ENCODE measurements around the gene ASTN1. TPM values are rescaled to one million over a fixed set of nuclear protein-coding genes. Genes with fewer than 3 reads are reported as not detected.
A peak's percentile ranks its signal among the peaks of the same experiment; 100 is the strongest.

ASTN1 gene
- total RNA-seq, 4 donors from 2014 or later, result 0.18 TPM; not detected in 3

DNA sequence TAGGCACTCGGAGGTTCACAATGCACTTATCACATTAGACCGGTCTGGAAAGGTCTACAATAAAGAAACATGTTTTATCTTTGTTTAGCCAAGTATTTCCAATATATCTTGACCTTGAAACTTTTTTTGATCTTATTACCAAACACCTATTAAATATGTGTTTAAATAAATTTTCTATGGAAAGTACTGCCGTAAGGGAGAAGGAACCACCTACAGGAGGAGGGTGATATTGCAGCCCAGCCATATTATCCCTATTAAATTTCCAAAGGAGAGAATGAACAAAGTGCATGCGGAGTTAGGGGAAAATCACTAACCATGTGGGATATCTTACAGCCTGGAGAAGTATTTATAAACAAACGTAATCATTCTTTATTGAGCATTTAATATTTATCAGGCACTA lies 20.7 kb upstream of the ASTN1 start:
- H3K27me3 ChIP-seq, result peaks cover 29% of the 10 kb centered on the region
- WGBS, result 86% methylated on average over 5 of the region's 5 CpGs
- no peak for DNase-seq (ENCODE audit: low spot score in 2 of 2)

GRCh38 chr1:177183836-177184235 lies 19.3 kb upstream of the ASTN1 start:
- no peaks in the 10 kb centered on the region for H3K36me3 ChIP-seq
- WGBS, result 57% methylated on average over 2 of the region's 2 CpGs
- TF ChIP-seq, protein P1, sequence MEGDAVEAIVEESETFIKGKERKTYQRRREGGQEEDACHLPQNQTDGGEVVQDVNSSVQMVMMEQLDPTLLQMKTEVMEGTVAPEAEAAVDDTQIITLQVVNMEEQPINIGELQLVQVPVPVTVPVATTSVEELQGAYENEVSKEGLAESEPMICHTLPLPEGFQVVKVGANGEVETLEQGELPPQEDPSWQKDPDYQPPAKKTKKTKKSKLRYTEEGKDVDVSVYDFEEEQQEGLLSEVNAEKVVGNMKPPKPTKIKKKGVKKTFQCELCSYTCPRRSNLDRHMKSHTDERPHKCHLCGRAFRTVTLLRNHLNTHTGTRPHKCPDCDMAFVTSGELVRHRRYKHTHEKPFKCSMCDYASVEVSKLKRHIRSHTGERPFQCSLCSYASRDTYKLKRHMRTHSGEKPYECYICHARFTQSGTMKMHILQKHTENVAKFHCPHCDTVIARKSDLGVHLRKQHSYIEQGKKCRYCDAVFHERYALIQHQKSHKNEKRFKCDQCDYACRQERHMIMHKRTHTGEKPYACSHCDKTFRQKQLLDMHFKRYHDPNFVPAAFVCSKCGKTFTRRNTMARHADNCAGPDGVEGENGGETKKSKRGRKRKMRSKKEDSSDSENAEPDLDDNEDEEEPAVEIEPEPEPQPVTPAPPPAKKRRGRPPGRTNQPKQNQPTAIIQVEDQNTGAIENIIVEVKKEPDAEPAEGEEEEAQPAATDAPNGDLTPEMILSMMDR (IDR thresholded peaks at IDR 0.05), result no peak
- TF ChIP-seq EP300 (IDR thresholded peaks at IDR 0.05), result no peak
- no peak for TF ChIP-seq POLR2AphosphoS5 (IDR thresholded peaks at IDR 0.05)
- TF ChIP-seq POLR2A (IDR thresholded peaks at IDR 0.05), result no peak
- H3K27me3 ChIP-seq, result peaks cover 29% of the 10 kb centered on the region
- H3K4me1 ChIP-seq, result peaks cover 10% of the 10 kb centered on the region
- DNase-seq (ENCODE audit: low spot score in 2 of 2), result no peak
- H3K9me3 ChIP-seq, result no peaks in the 10 kb centered on the region
- H3K27ac ChIP-seq, result no peak overlapping the region
- H3K4me3 ChIP-seq, result no peak overlapping the region

More for the DNA sequence above, 20.7 kb upstream of the ASTN1 start:
- H3K4me3 ChIP-seq, result no peak overlapping the region
- no peak for TF ChIP-seq EP300 (IDR thresholded peaks at IDR 0.05)
- TF ChIP-seq POLR2A (IDR thresholded peaks at IDR 0.05), result no peak
- TF ChIP-seq POLR2AphosphoS5 (IDR thresholded peaks at IDR 0.05), result no peak
- TF ChIP-seq, protein P1 (IDR thresholded peaks at IDR 0.05), result no peak
- peaks cover 10% of the 10 kb centered on the region for H3K4me1 ChIP-seq
- no peak overlapping the region for H3K27ac ChIP-seq
- no peaks in the 10 kb centered on the region for H3K36me3 ChIP-seq
- no peaks in the 10 kb centered on the region for H3K9me3 ChIP-seq

- Histone ChIP-seq H3K27ac (no peak overlapping the region), H3K36me3 (no peaks in the 10 kb centered on the region), H3K4me1 (peaks cover 10% of the 10 kb centered on the region), H3K4me3 (peak overlapping the region; percentile 19), H3K27me3 (peaks cover 37% of the 10 kb centered on the region), H3K9me3 (no peaks in the 10 kb centered on the region)
- TF ChIP-seq EP300 (IDR thresholded peaks at IDR 0.05) (no peak), POLR2AphosphoS5 (IDR thresholded peaks at IDR 0.05) (no peak), POLR2A (IDR thresholded peaks at IDR 0.05) (no peak)
- TF ChIP-seq, protein P1 (IDR thresholded peaks at IDR 0.05), result peak; percentile 32 to 76
- peak in 1 of 2 donors; percentile 66 for DNase-seq (ENCODE audit: low spot score in 2 of 2)
- WGBS, result 3% methylated on average over 25 of the region's 32 CpGs
These were observed 17.2 kb upstream of the ASTN1 start for GRCh38 chr1:177181631-177182291.

DNA sequence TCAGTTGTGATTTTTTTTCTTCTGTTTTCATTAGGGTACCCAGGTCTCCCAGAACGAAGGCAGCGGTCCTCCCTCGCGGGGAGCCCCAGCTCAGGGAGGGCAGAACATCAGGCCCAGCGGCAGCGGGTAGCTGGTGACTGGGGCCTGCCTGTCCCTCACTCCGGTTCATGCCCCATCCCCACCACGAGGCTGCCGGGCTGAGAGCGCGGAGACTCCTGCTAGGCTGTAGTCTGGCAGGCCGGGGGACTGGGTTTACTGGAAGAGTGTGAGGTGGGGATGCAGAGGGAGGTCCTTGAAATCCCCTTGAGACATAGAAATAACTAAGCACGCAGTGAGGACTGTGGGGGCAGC lies 16.7 kb upstream of the ASTN1 start:
- WGBS, result 24% methylated on average over 13 of the region's 13 CpGs
- DNase-seq (ENCODE audit: low spot score in 2 of 2), result peak in 1 of 2 donors; percentile 58
- Histone ChIP-seq H3K36me3 (no peaks in the 10 kb centered on the region), H3K4me3 (peak overlapping the region; percentile 19), H3K4me1 (peaks cover 10% of the 10 kb centered on the region), H3K27ac (no peak overlapping the region), H3K9me3 (no peaks in the 10 kb centered on the region), H3K27me3 (peaks cover 38% of the 10 kb centered on the region)
- TF ChIP-seq, protein P1 (IDR thresholded peaks at IDR 0.05), result no peak
- TF ChIP-seq EP300 (IDR thresholded peaks at IDR 0.05), result no peak
- no peak for TF ChIP-seq POLR2A (IDR thresholded peaks at IDR 0.05)
- TF ChIP-seq POLR2AphosphoS5 (IDR thresholded peaks at IDR 0.05), result no peak

GRCh38 chr1:177174921-177175634 lies 10.6 kb upstream of the ASTN1 start:
- TF ChIP-seq, protein P1 (IDR thresholded peaks at IDR 0.05), result no peak
- peaks cover 60% of the 10 kb centered on the region for H3K27me3 ChIP-seq
- no peak for DNase-seq (ENCODE audit: low spot score in 2 of 2)
- H3K36me3 ChIP-seq, result no peaks in the 10 kb centered on the region
- no peaks in the 10 kb centered on the region for H3K9me3 ChIP-seq
- WGBS, result 71% methylated on average over 4 of the region's 6 CpGs
- no peak overlapping the region for H3K4me3 ChIP-seq
- H3K4me1 ChIP-seq, result peaks cover 13% of the 10 kb centered on the region
- no peak overlapping the region for H3K27ac ChIP-seq
